Stimulated activated CD8-positive, alpha-beta memory T cell treated with anti-CD3 and anti-CD28 coated beads, Interleukin-7, amount 100 ng/mL, for 48 hours (primary cell): ENCODE results near the gene ZNF197.
"Not testable (repeated sequence)": the region's sequence is repeated elsewhere in the genome, so short reads cannot be mapped to it uniquely, and the experiment has no call there.

Source experiments
- DNase-seq, 2 donors: peaks; one replicate each; pipeline ENCODE4 v3.0.0-alpha.2; 2020; ENCODE audit warnings: low read depth in 1 of 2; ENCODE audit errors: extremely low read depth in 1 of 2

Gene ZNF197

DNA sequence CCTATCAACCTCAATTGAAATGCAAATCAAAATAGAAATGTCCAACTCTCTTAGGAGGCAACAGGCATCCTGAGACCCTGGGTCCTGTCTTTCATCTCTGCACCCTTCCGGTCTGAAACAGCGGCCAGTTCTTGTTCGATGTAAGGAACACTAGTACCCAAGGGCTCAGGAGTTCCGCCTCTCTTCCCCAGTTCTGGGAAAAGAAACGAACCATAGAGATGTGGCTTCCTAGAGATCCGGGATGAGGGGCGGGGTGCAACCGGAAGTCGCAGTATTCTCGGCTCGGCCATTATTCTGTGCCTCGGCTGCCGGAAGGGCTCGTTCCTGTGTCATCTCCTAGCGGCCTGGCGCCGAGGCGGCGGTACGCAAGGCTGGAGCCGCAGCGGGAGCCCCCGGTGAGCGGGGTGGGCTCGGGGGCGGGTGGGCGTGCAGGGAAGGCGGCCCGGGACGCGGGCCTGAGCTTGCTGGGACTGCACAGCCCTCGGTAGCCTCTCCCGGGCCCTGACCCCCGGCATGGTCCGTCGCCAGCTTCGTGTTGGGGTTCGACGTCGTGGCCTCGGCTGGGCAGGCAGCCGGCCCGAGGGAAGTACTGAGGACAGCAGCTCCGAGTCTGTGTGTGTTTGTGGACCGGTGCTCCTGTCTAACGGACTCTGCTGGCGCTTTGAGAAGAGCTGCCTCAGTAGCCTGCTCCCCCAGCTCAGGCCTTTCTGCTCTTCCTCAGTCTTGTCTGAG lies at the start of gene ZNF197:
TSS of gene ZNF197 (plus strand) at position 288 of the 732 bp plus-strand sequence. CDS start 4,119 bp downstream, outside the sequence.
- peak; percentile 41 to 60 for DNase-seq

DNA sequence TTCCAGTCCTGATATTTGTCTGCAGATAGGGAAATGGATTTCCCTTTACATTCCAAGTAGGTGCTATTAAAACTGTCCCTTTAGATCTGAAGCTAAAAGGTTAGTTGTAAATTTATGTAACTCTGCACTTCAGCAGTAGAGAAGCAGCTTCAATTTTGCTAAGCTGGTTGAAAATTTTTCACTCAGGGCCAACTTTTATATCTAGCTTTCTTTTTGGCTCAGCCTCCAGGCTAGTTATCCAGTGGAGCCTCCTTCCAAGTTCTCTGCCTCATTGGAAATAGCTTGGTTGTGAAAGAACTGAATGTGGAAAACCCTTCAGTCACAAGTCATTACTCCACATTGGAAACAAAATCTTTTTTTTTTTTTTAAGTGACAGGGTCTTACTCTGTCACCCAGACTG lies 48.2 kb upstream of the ZNF197 start:
- no peak for DNase-seq

DNA sequence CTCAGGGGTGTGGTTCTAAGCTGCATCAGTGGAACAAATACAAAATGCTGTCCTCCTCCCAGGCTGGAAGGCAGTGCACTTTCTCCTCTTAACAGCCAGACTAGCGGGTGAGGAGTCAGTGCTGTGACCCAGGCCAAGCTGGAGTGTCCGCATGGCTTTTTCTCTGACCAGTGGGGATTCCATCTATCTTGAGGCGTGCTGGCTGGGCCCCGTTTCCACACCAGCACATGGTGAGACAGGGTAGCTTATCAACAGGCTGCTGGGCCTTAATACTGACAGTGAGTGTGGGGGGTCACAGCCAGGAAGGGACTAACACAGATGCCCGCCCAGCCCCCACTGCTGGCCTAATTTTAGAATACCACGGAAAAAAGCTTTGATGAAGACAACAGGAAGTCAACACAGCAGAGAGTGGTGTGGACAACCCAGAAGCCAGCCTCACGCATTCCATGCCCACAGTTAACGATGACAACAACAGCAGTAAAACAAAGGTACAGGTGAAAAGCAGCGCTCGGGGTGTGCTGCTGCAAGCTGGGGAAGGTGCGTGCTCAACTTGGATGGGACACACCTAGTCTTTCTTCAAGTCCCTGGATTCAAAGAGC lies 47.4 kb upstream of the ZNF197 start:
- DNase-seq, result not testable (repeated sequence)

DNA sequence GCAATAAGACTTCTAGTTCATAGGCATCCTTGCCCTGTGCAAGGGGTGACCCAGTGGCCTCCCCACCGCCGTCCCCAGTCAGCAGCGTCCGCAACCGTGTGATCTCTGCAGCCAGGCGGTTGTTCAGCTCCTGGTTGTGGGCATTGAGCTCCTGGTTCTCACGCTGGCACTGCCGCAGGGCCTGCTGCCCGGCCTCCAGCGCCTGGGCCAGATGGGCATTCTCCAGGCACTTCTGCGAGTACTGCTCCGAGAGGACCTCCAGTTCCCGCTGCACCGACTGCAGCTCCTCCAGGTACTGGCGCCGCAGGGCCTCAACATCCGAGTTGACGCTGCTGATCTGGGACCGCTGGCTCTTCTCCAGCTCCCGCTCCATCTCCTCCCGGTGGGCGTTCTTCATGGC lies 46.5 kb upstream of the ZNF197 start:
- DNase-seq, result not testable (repeated sequence)

DNA sequence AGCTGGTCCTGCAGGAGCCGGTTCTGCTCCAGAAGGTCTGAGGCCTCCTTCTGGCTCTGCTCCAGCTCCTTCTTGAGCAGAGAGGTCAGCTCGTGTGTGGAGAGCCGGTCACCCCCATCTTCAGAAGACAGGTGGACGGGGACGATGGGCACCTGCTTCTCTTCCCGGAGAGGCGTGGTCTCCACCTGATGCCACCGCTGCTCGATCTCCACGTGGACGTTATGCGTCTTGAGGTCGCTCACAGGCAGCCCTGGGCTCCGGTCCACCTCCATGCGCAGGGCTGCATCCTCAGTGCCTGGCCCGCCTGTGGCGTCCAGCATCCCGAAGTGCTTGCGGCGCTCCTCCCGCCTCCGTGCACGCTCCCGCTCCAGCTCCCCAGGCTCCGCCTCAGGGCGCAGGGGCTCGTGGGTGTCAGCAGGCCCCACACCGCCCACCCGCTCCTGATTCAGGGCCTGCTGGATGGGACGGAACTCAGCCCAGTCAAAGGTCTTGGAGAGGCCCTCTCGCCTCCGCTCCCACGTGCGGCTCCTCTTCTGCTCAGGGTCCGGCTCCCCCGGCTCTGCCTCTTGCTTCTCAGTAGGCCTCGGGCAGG lies 45.8 kb upstream of the ZNF197 start:
- DNase-seq, result not testable (repeated sequence)

DNA sequence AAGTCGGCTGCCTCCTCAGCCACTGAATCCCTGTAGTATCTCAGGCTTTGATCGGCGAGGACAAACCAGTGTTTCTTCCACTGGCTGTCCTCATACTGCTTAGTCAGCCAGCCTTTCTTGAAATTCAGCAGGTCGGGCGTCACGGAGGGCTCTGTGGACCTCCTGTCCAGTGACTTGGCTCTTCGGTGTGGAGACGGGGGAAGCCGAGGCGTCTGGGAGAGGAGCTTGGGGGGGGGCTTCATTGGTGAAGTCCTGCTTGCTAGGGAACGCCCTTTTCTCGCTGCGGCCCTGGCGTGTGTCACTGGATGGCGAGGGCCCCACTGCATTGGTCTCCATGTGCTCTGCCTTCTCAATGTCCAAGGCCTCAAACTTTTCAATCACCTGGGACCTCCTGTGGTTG lies 45.1 kb upstream of the ZNF197 start:
- not testable (repeated sequence) for DNase-seq

DNA sequence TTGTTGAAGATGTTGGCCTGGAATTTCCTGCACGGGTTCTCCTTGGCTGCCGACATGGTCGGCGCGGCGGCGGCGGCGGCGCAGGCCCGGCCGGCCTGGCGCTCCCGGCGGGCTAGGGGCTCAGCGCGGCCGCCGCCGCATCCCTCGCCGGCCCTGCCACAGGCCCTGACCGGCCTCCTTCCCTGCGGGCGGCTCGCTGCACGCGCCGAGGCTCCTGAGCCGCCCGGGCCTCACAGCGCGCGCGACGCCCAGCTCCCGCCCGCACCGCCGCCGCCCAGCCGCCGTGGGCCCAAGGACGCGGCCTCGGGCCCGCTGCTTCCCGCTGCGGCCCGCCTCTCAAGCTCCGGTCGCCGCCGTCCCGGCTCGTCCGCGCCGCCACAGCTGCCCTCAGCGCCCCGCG lies 43.9 kb upstream of the ZNF197 start:
- not testable (repeated sequence) for DNase-seq

DNA sequence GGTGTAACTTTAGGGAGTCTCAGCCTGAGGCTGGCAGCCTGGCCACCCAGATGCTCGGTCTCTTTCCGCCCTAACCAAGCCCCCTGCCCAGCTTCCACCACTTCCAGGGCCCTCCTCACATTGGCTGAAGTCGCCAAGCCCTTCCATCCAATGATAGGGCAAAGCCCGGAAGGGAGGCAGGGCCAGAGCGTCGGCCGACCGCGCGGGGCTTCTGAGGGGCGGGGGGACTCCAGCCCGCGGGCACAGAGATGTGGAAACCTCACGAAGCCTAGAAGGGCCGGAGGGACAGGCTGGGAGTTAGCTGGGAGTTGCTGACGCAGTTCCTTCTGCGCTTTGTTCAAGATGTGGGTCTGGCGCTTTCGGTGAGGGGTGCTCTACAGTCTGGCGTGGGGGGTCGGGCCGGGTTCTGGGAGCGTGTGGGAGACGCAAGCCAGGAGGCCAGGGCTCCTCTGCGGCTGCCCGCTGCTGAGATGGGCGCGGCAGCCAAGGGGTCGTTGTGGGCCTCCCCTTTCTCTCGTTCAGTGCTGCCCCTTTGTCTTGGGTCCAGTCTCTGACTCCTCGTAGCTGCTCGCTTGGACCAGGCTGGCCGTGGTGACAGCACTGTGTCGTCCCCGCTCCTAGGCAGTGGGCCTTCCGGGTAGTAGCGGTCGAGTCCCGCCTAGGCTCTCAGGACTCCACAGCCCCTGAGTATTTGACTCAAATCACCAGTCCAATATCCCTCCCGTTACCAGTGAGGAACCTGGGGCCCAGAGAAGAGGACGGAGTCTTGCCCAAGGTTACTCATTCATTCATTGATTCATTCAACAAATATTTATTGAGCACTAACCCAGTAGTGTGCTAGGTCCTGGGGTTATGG lies 40.0 kb upstream of the ZNF197 start, which contains the start of gene ZNF660:
TSS of gene ZNF660 (plus strand) at position 319 of the 856 bp plus-strand sequence. CDS start 9,230 bp downstream, outside the sequence.
- DNase-seq, result peak in 1 of 2 donors; percentile 3

DNA sequence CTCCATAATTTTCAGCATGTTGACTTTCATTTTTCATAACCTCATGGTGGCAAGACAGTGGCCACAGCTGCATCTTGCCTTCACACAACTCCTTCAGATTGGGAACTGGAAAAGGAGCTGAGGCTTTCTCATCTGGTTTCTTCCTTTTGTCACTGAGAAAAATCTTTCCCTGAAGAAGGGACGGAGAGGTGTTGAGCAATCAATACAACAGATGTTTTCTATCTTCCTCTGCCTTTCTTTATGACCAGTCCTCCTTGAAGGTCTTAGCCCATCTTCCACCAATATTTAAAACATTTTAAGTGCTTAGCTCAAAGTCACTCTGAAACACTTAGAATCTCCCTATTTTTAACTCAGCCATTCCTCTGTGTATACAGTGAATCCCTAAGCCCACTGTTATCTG lies 28.2 kb upstream of the ZNF197 start:
- DNase-seq, result no peak

DNA sequence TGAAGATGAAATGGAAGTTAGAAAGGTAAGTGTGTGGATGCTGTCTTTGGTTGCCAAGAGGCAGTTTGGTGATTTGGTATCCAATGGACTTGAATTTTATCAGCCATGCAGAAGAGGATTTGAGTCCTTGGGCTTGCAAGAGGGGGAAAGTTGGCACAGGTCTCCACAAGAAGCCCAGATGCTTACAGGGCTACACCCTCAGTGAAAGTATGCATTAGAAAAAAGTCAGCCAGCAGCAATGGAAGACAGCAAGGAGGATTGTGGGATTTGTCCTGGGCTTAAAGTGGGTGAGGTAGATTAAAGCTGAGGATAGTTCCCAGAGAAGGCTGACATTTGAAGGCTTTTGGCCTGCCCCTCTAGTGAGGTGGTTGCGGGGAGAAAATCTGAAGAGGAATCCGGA lies 23.1 kb upstream of the ZNF197 start:
- no peak for DNase-seq

DNA sequence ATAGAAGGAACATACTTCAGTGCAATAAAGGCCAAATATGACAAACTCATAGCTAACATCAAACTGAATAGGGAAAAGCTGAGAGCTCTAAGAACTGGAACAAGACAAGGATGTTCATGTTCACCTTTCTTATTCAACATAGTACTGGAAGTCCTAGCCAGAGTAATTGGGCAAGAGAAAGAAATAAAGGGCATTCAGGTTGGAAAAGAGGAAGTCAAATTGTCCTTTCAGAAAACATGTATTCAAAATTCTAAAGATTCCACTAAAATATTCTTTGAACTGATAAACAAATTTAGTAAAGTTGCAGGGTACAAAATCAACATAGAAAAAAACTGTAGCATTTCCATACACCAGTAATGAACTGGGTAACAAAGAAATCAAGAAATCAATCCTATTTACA lies 12.2 kb upstream of the ZNF197 start:
- no peak for DNase-seq

DNA sequence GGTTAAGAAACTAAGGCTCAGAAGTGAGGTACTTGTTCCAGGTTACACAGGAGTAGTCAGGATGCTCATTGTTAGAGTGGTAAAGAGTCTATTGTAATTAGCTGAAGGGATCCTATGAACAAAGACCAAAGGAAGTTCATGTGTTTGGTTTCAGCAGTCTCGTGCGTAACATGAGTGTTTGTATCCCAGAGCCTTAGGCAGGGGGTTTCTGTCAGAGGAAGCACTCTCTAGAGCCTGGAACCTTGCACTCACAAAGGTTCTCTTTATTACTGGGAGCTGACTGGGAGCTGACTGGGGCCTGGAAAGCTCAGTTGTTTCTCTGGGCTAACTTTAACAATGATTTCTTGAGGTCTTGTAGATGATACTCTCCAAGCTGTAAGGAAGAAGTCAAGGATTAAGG lies 3.9 kb downstream of the ZNF197 start:
- no peak for DNase-seq

DNA sequence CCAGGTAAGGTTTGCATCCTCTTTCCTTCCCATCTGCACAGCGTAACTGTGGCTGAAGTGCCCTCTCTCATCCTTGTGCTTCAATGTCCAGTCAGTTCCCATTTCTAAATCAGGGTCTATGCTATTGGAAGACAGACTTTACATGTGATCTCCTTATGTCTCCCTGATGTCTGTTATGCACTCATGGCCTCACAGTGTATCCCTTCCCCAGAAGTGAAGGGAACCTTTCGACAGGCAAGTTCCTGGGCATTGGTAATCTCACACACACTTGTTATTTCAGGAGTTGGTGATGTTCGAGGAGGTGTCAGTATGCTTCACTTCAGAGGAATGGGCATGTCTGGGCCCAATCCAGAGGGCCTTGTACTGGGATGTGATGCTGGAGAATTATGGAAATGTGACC lies 7.4 kb downstream of the ZNF197 start:
- no peak for DNase-seq

DNA sequence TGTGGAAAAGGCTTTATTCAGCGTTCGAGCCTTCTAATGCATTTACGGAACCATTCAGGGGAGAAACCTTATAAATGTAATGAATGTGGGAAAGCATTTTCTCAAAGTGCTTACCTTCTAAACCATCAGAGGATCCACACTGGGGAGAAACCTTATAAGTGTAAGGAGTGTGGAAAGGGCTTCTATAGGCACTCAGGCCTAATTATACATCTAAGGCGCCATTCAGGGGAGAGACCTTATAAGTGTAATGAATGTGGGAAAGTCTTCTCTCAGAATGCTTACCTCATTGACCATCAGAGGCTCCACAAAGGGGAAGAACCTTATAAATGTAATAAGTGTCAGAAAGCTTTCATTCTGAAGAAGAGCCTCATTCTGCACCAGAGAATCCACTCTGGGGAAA lies 17.5 kb downstream of the ZNF197 start:
- no peak for DNase-seq

DNA sequence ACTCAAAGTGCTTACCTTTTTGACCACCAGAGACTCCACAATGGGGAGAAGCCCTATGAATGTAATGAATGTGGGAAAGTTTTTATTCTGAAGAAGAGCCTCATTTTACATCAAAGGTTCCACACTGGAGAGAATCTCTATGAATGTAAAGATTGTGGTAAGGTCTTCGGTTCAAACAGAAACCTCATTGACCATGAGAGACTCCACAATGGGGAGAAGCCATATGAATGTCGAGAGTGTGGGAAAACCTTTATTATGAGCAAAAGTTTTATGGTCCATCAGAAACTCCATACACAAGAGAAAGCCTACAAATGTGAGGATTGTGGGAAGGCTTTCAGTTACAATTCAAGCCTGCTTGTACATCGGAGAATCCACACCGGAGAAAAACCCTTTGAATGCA lies 18.2 kb downstream of the ZNF197 start:
- no peak for DNase-seq

DNA sequence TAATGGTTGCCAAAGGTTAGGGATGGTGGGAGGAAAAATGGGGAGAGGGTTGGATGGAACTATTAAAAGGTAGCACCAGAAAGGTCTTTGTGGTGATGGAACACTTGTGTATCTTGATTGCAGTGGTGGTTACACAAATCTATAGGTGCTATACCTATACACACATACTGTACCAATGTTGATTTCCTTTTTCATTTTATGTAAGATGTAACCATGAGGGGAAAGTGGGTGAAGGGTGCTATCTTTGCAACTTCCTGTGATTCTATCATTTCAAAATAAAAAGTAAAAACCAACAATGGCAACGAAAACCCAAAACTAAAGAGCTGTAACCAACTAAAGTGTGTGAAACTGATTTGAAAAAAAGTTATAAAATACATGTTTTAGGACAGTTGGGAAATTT lies 22.9 kb downstream of the ZNF197 start:
- DNase-seq, result no peak

DNA sequence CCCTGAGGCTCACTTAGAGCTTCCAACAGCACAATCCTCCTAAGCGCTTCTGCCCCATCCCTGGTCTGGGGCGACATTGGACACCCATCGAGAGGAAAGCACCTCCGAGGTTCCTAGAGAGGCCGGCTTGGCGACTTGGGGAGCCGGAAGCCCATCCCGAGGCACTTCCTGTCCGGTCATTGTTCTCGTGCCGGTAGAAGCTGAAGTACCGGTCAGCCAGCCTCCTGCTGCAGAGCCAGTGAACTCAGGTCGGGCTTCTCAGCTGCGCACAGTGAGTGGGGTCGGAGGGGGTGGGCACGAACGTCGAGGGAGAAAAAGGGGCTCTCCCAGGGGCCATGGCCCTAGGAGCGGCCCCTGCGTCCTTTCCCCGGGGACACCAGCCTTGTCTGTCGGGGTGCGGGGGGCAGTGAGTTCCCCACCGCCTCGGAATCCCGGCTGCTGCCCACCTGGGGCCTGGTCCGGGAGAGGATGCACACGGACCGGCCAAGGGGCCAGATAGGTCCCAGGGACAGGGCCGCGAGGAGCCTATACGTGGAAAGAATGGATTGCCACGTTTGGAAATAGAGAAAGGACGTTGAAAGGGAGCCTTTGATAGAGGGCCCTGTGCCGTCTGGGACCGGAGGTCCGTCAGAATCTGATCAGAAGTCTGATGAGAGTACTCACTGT lies 23.9 kb downstream of the ZNF197 start, which contains the start of gene ZNF35:
TSS of gene ZNF35 (plus strand) at position 169 of the 666 bp plus-strand sequence. CDS start 2,336 bp downstream, outside the sequence.
- DNase-seq, result peak in 1 of 2 donors; percentile 34

DNA sequence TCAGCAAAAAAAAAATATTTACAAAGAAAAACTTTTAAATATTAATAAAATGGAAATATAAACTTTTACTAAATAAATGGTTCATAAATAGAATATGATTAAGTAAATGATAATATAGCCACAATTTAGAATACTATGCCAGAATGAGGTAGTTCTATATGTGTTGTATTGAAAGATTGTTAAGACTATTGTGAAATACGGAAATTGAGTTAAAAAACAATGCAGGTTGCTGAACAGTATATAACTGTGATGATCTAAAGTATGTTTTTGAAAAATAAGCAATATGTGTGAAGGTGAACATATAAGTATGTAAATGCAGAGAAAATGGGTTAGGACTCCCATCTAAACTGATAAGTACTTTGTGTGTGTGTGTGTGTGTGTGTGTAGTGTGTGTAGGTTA lies 24.9 kb downstream of the ZNF197 start:
- DNase-seq, result no peak

DNA sequence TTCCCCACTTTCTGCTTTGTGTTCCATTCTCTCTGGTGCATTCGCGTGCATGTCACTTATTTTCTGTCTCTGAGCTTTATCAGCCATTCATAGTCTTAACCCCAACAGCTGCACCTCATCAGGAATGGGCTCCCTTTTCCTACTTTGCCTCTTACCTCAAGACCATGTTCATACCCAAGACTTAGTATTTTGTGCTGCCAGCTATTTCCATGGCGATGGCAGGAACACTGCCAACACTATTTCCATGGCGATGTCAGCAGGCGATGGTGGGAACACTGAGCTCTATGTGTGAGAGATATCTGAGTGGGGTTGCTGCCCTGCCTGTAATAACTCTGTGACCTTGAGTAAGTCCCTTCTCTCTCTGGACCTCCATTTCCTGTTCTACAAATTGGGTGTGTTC lies 29.2 kb downstream of the ZNF197 start:
- DNase-seq, result no peak

DNA sequence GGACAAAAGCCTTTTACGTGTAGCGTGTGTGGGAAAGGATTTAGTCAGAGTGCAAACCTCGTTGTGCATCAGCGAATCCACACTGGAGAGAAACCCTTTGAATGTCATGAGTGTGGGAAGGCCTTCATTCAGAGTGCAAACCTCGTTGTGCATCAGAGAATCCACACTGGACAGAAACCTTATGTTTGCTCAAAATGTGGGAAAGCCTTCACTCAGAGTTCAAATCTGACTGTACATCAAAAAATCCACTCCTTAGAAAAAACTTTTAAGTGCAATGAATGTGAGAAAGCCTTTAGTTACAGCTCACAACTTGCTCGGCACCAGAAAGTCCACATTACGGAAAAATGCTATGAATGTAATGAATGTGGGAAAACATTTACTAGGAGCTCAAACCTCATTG lies 34.2 kb downstream of the ZNF197 start:
- DNase-seq, result no peak
